ENCODE data around the gene SMG5. TPM values are rescaled to one million over a fixed set of nuclear protein-coding genes. Genes with fewer than 3 reads are reported as not detected.

SMG5 gene
- total and polyA plus RNA-seq, 2 donors: 28.2 to 32.3 TPM

DNA sequence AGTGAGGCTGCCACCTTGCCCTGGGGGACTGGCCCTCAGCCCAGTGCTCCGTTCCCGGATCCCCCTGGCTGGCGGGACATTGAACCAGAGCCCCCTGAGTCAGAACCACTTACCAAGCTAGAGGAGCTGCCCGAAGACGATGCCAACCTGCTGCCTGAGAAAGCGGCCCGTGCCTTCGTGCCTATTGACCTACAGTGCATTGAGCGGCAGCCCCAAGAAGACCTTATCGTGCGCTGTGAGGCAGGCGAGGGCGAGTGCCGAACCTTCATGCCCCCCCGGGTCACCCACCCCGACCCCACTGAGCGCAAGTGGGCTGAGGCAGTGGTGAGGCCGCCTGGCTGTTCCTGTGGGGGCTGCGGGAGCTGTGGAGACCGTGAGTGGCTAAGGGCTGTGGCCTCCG lies 2.8 kb upstream of the SMG5 start:
- Histone ChIP-seq H3K4me3 (ENCODE audit: low read length in 2 of 2) (no peak overlapping the region), H3K36me3 (ENCODE audit: control insufficient read depth in 2 of 2, insufficient read depth in 2 of 2, low read length in 1 of 2) (peaks cover 11 to 17% of the 10 kb centered on the region in 2 donors), H3K27me3 (ENCODE audit: control insufficient read depth in 2 of 2, insufficient read depth in 1 of 2, low read length in 1 of 2) (no peaks in the 10 kb centered on the region), H3K27ac (ENCODE audit: low read depth in 1 of 2, low read length in 1 of 2) (no peak overlapping the region), H3K9me3 (ENCODE audit: control insufficient read depth in 2 of 2, insufficient read depth in 1 of 2, low read length in 1 of 2) (no peaks in the 10 kb centered on the region), H3K4me1 (ENCODE audit: control insufficient read depth in 2 of 2, insufficient read depth in 2 of 2, low read length in 2 of 2) (peaks cover 14 to 25% of the 10 kb centered on the region in 2 donors)
- DNase-seq (ENCODE audit: low read depth in 6 of 9, low spot score in 9 of 9): no peak
- 98% methylated on average over 21 of the region's 21 CpGs for WGBS

DNA sequence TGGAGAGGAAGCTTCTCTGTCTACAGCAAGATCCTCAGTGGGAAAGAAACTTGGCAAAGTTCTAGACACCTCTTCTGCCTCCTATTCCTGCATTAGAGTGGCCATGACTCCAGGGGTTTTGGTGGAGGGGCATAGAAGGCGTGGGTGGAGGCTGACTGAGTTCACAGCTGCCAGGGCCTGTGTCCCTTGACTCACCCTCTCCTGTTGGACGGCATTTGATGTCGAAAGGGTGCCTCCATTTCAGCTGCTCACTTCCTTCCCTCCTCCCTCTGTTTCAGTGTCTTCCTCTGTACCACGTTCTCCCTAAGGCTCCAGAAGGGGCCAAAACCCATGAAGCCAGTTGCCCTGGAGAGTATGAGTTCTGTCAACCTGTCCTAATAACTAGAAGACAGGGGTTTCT lies 2.1 kb upstream of the SMG5 start:
- Histone ChIP-seq H3K36me3 (ENCODE audit: control insufficient read depth in 2 of 2, insufficient read depth in 2 of 2, low read length in 1 of 2) (peaks cover 11 to 22% of the 10 kb centered on the region in 2 donors), H3K4me3 (ENCODE audit: low read length in 2 of 2) (no peak overlapping the region), H3K9me3 (ENCODE audit: control insufficient read depth in 2 of 2, insufficient read depth in 1 of 2, low read length in 1 of 2) (no peaks in the 10 kb centered on the region), H3K27ac (ENCODE audit: low read depth in 1 of 2, low read length in 1 of 2) (no peak overlapping the region), H3K27me3 (ENCODE audit: control insufficient read depth in 2 of 2, insufficient read depth in 1 of 2, low read length in 1 of 2) (no peaks in the 10 kb centered on the region), H3K4me1 (ENCODE audit: control insufficient read depth in 2 of 2, insufficient read depth in 2 of 2, low read length in 2 of 2) (peaks cover 14 to 25% of the 10 kb centered on the region in 2 donors)
- 94% methylated on average over 4 of the region's 4 CpGs for WGBS
- DNase-seq (ENCODE audit: low read depth in 6 of 9, low spot score in 9 of 9): no peak

DNA sequence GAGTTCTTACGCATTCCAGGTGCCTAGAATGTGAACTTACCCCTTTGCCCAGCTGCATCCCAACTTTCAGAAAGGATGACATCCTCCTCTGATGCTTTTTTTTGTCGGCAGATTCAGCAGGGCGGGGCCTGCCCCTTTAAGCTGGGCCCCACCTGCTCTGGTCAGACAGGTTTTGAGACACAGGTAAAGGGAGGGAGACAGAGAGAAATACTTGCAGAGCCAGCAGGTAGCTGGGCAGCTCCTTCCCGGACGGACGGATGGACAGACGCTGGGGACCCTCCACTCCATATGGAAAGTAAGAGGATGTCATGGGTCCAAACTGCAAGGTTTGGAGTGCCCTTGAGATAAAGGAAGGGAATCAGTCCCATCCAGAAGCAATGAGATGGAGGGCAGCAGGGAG lies 1.5 kb upstream of the SMG5 start, which contains the start of gene TMEM79:
Gene TMEM79, plus strand, starts transcription at position 214 of the 400 bp plus-strand sequence. CDS start 902 bp downstream, outside the sequence.
- H3K4me1 ChIP-seq (ENCODE audit: control insufficient read depth in 2 of 2, insufficient read depth in 2 of 2, low read length in 2 of 2): peaks cover 14 to 25% of the 10 kb centered on the region in 2 donors
- H3K4me3 ChIP-seq (ENCODE audit: low read length in 2 of 2): peak within 1 kb of the TSS; percentile 63 to 77
- WGBS: 94% methylated on average over 7 of the region's 7 CpGs
- no peaks in the 10 kb centered on the region for H3K27me3 ChIP-seq (ENCODE audit: control insufficient read depth in 2 of 2, insufficient read depth in 1 of 2, low read length in 1 of 2)
- H3K36me3 ChIP-seq (ENCODE audit: control insufficient read depth in 2 of 2, insufficient read depth in 2 of 2, low read length in 1 of 2): peaks cover 11 to 25% of the 10 kb centered on the region in 2 donors
- H3K27ac ChIP-seq (ENCODE audit: low read depth in 1 of 2, low read length in 1 of 2): peak within 1 kb of the TSS in 1 of 2 donors; percentile 50
- no peaks in the 10 kb centered on the region for H3K9me3 ChIP-seq (ENCODE audit: control insufficient read depth in 2 of 2, insufficient read depth in 1 of 2, low read length in 1 of 2)
- no peak for DNase-seq (ENCODE audit: low read depth in 6 of 9, low spot score in 9 of 9)

DNA sequence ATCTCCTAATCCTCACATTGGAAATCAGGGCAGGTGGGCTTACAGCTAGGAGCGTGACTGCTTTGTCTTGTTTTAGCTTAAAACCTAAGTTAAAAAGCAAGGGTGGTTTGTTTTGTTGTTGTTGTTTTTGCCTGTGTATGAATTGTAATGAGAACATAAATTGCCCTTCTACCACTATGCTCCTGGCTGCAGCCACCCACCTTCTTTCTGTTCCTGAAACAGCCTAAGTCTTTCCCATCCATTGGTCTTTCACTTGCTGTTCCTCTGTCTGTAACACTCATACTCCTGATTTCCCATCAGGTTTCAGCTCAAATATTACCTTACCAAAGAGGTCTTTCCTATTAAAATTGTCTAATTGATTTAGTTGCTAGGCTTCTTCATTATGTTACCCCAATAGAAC lies 896 bp upstream of the SMG5 start:
- H3K4me1 ChIP-seq (ENCODE audit: control insufficient read depth in 2 of 2, insufficient read depth in 2 of 2, low read length in 2 of 2): peaks cover 14 to 25% of the 10 kb centered on the region in 2 donors
- H3K27ac ChIP-seq (ENCODE audit: low read depth in 1 of 2, low read length in 1 of 2): no peak overlapping the region
- no peaks in the 10 kb centered on the region for H3K27me3 ChIP-seq (ENCODE audit: control insufficient read depth in 2 of 2, insufficient read depth in 1 of 2, low read length in 1 of 2)
- peak in 1 of 9 donors; percentile 4 for DNase-seq (ENCODE audit: low read depth in 6 of 9, low spot score in 9 of 9)
- no peaks in the 10 kb centered on the region for H3K9me3 ChIP-seq (ENCODE audit: control insufficient read depth in 2 of 2, insufficient read depth in 1 of 2, low read length in 1 of 2)
- H3K4me3 ChIP-seq (ENCODE audit: low read length in 2 of 2): peak overlapping the region; percentile 63 to 77
- H3K36me3 ChIP-seq (ENCODE audit: control insufficient read depth in 2 of 2, insufficient read depth in 2 of 2, low read length in 1 of 2): peaks cover 17 to 31% of the 10 kb centered on the region in 2 donors
- WGBS: 91% methylated on average over 1 of the region's 1 CpG

DNA sequence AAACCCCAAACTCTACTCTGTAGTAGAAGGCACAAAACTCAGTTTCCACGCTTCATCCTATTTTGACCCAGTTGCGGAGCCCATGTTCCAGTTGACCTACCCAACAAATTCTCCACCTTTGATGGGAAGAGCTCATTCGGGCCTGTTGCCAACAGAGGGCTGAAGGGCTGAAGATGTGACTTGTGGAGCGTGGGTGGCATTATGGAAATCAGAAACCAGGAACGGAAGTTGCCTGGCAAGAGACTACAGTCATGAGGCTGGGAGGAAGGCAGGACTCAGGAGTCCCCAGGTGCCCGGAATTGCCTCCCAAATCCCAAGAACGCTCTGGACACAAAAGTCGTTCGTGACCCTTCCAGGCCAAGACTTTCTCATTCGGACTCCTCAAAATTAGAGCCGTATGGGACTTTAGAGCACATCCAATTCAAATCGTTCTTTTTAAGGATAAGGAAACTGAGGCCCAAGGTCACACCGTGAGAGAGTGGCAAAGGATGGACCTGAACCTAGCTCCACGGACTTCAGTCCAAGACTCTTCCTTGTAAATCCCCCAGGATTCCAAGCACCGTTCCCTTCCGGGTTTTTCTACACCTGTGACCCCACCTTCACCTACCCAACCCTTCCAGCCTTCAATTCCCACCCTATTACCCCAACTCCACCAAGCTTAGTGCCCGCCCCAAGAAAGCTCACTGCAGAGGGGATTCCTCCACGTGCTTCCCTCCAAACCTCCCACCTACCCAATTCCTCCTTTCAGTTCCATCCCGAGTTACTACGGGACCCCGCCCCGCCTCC lies 739 bp downstream of the SMG5 start:
- Histone ChIP-seq H3K9me3 (ENCODE audit: control insufficient read depth in 2 of 2, insufficient read depth in 1 of 2, low read length in 1 of 2) (no peaks in the 10 kb centered on the region), H3K36me3 (ENCODE audit: control insufficient read depth in 2 of 2, insufficient read depth in 2 of 2, low read length in 1 of 2) (peaks cover 32 to 44% of the 10 kb centered on the region in 2 donors), H3K4me1 (ENCODE audit: control insufficient read depth in 2 of 2, insufficient read depth in 2 of 2, low read length in 2 of 2) (peaks cover 14 to 25% of the 10 kb centered on the region in 2 donors), H3K4me3 (ENCODE audit: low read length in 2 of 2) (peak overlapping the region; percentile 63 to 77), H3K27ac (ENCODE audit: low read depth in 1 of 2, low read length in 1 of 2) (peak overlapping the region in 1 of 2 donors; percentile 87), H3K27me3 (ENCODE audit: control insufficient read depth in 2 of 2, insufficient read depth in 1 of 2, low read length in 1 of 2) (no peaks in the 10 kb centered on the region)
- 15% methylated on average over 22 of the region's 22 CpGs for WGBS
- peak in 1 of 9 donors; percentile 20 for DNase-seq (ENCODE audit: low read depth in 6 of 9, low spot score in 9 of 9)

DNA sequence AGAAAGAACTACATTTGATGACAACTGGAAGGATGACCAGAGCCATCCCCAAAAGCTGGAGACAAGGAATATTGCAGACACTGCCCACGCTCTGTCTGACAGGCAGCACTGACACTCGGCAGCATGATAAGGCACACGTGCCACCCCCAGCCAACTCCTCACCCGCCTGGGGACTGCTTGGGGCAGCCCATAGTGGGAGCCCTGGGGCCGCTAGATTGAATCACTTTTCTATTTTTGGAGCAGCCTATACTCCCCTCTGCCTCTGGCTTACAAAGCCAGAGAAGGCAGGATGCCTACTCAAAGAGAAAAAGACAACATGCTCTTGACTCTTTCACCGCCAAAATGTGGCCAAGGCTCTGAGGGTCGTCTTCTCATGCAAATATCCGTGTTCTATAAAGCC lies 1.3 kb downstream of the SMG5 start:
- Histone ChIP-seq H3K27ac (ENCODE audit: low read depth in 1 of 2, low read length in 1 of 2) (peak overlapping the region in 1 of 2 donors; percentile 87), H3K27me3 (ENCODE audit: control insufficient read depth in 2 of 2, insufficient read depth in 1 of 2, low read length in 1 of 2) (no peaks in the 10 kb centered on the region), H3K4me3 (ENCODE audit: low read length in 2 of 2) (peak overlapping the region in 1 of 2 donors; percentile 63), H3K9me3 (ENCODE audit: control insufficient read depth in 2 of 2, insufficient read depth in 1 of 2, low read length in 1 of 2) (no peaks in the 10 kb centered on the region), H3K4me1 (ENCODE audit: control insufficient read depth in 2 of 2, insufficient read depth in 2 of 2, low read length in 2 of 2) (peaks cover 14 to 25% of the 10 kb centered on the region in 2 donors), H3K36me3 (ENCODE audit: control insufficient read depth in 2 of 2, insufficient read depth in 2 of 2, low read length in 1 of 2) (peaks cover 34 to 48% of the 10 kb centered on the region in 2 donors)
- peak in 3 of 9 donors; percentile 14 to 42 (median 21) for DNase-seq (ENCODE audit: low read depth in 6 of 9, low spot score in 9 of 9)
- 59% methylated on average over 8 of the region's 8 CpGs for WGBS

DNA sequence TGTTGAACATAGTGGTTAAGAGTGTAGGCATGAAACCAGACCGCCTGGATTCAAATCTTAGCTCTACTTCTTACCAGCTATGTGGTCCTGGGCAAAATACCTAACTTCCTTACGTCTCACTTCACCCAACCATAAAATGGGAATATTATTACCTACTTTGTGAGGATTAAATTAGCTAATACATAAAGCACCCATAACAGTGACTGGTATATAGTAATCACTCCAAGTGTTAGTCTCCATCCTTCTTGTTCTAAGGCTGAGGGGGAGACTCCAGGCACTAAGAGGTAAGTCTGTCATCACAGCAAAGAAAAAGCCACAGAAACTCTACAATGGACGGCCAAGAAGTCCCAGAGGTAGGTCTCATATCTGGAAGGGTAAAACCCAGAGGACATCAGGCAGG lies 2.8 kb downstream of the SMG5 start:
- Histone ChIP-seq H3K9me3 (ENCODE audit: control insufficient read depth in 2 of 2, insufficient read depth in 1 of 2, low read length in 1 of 2) (no peaks in the 10 kb centered on the region), H3K27ac (ENCODE audit: low read depth in 1 of 2, low read length in 1 of 2) (no peak overlapping the region), H3K27me3 (ENCODE audit: control insufficient read depth in 2 of 2, insufficient read depth in 1 of 2, low read length in 1 of 2) (no peaks in the 10 kb centered on the region), H3K4me1 (ENCODE audit: control insufficient read depth in 2 of 2, insufficient read depth in 2 of 2, low read length in 2 of 2) (peaks cover 14 to 25% of the 10 kb centered on the region in 2 donors), H3K4me3 (ENCODE audit: low read length in 2 of 2) (no peak overlapping the region), H3K36me3 (ENCODE audit: control insufficient read depth in 2 of 2, insufficient read depth in 2 of 2, low read length in 1 of 2) (peaks cover 33 to 50% of the 10 kb centered on the region in 2 donors)
- WGBS: 97% methylated on average over 3 of the region's 3 CpGs
- DNase-seq (ENCODE audit: low read depth in 6 of 9, low spot score in 9 of 9): no peak

DNA sequence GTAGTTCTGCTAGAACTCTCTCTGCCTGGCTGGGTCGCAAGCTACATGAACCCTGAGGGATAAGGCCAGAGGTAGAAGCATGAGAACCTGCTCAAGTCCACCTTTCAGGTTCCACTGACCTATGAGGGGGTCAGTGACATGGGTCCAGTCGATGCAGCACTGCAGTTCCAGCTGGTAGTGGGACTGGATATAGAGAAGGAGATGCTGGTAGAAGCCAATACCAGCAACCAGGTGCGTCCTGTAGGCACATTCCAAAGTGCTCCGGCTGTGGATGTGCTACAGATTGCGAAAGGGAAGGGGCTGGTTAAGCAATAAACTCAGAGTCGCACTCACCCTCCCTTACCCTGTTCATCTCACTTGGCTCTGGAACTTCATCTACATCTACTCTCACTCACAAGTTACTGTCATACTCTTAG lies 5.7 kb downstream of the SMG5 start:
- no peak overlapping the region for H3K4me3 ChIP-seq (ENCODE audit: low read length in 2 of 2)
- no peak for DNase-seq (ENCODE audit: low read depth in 6 of 9, low spot score in 9 of 9)
- H3K36me3 ChIP-seq (ENCODE audit: control insufficient read depth in 2 of 2, insufficient read depth in 2 of 2, low read length in 1 of 2): peaks cover 61 to 78% of the 10 kb centered on the region in 2 donors
- no peak overlapping the region for H3K27ac ChIP-seq (ENCODE audit: low read depth in 1 of 2, low read length in 1 of 2)
- H3K27me3 ChIP-seq (ENCODE audit: control insufficient read depth in 2 of 2, insufficient read depth in 1 of 2, low read length in 1 of 2): no peaks in the 10 kb centered on the region
- WGBS: 97% methylated on average over 6 of the region's 6 CpGs
- peaks cover 10 to 12% of the 10 kb centered on the region in 2 donors for H3K4me1 ChIP-seq (ENCODE audit: control insufficient read depth in 2 of 2, insufficient read depth in 2 of 2, low read length in 2 of 2)
- no peaks in the 10 kb centered on the region for H3K9me3 ChIP-seq (ENCODE audit: control insufficient read depth in 2 of 2, insufficient read depth in 1 of 2, low read length in 1 of 2)

DNA sequence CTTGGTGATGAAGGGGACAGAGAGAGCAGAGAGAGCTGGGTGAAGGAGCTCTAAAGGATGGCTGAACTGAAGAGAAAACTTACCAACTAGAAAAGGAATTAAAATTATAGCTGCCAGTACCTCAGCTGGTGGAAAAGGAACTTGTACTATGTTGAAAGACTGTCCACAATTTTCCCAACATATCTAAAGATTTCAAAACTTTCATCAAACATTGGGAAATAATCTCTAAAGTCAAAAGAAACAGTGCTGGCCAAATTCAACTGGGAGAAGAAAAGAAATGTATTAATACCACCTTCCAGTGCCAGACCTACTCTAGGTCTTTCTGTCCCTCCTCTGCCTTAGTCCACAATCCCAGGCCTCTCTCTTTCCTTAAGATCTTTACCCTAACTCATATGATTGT lies 6.1 kb downstream of the SMG5 start:
- Histone ChIP-seq H3K9me3 (ENCODE audit: control insufficient read depth in 2 of 2, insufficient read depth in 1 of 2, low read length in 1 of 2) (no peaks in the 10 kb centered on the region), H3K4me3 (ENCODE audit: low read length in 2 of 2) (no peak overlapping the region), H3K27ac (ENCODE audit: low read depth in 1 of 2, low read length in 1 of 2) (no peak overlapping the region), H3K4me1 (ENCODE audit: control insufficient read depth in 2 of 2, insufficient read depth in 2 of 2, low read length in 2 of 2) (peaks cover 6 to 7% of the 10 kb centered on the region in 2 donors), H3K36me3 (ENCODE audit: control insufficient read depth in 2 of 2, insufficient read depth in 2 of 2, low read length in 1 of 2) (peaks cover 66 to 82% of the 10 kb centered on the region in 2 donors), H3K27me3 (ENCODE audit: control insufficient read depth in 2 of 2, insufficient read depth in 1 of 2, low read length in 1 of 2) (no peaks in the 10 kb centered on the region)
- no peak for DNase-seq (ENCODE audit: low read depth in 6 of 9, low spot score in 9 of 9)

All from thymus (tissue), 11 donors.